ENCODE data around the gene LMBR1.

- TF ChIP-seq CTCF (IDR thresholded peaks at IDR 0.05) = no peak
- TF ChIP-seq POLR2A (IDR thresholded peaks at IDR 0.05) = no peak
Measured at GRCh38 chr7:156903232-156903909, 10.4 kb upstream of the LMBR1 start.

Data from testis (tissue), 2 donors.